ENCODE results near the gene NELL2. TPM values are rescaled to one million over a fixed set of nuclear protein-coding genes. Genes with fewer than 3 reads are reported as not detected.
"Not testable (repeated sequence)": the region's sequence is repeated elsewhere in the genome, so short reads cannot be mapped to it uniquely, and the experiment has no call there.

Gene NELL2
- total and polyA plus RNA-seq, 8 donors, result 0.50 to 133 (median 3.1) TPM

DNA sequence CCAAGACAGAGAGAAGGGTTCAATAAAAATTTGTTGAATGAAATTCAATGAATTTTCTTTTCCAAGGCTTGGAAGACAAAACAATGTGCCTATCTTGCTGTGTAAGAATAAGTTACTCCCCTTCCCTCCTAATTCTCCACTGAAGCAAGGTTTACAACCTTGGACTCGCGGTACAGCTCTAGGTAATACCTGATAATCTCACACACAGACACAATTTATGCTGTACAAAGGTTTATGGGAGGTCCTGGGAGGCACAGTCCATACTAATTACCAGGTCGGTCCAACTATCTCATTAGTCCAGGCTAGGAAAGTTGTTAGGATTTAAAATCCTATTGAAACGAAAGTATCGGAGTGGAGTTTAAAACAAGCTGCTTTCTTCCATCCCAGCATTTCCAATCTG lies 42.6 kb downstream of the NELL2 start:
- peaks cover 0 to 10% (median 0%) of the 10 kb centered on the region in 4 donors for H3K4me1 ChIP-seq
- intact Hi-C loops (cut with DNase I; ENCODE audit: low total_unique reads), result no loop called here
- no peak for DNase-seq
- TF ChIP-seq POLR2A (IDR thresholded peaks at IDR 0.05) (no peak), EP300 (IDR thresholded peaks at IDR 0.05) (no peak), POLR2AphosphoS5 (IDR thresholded peaks at IDR 0.05) (no peak)
- TF ChIP-seq, protein P1, sequence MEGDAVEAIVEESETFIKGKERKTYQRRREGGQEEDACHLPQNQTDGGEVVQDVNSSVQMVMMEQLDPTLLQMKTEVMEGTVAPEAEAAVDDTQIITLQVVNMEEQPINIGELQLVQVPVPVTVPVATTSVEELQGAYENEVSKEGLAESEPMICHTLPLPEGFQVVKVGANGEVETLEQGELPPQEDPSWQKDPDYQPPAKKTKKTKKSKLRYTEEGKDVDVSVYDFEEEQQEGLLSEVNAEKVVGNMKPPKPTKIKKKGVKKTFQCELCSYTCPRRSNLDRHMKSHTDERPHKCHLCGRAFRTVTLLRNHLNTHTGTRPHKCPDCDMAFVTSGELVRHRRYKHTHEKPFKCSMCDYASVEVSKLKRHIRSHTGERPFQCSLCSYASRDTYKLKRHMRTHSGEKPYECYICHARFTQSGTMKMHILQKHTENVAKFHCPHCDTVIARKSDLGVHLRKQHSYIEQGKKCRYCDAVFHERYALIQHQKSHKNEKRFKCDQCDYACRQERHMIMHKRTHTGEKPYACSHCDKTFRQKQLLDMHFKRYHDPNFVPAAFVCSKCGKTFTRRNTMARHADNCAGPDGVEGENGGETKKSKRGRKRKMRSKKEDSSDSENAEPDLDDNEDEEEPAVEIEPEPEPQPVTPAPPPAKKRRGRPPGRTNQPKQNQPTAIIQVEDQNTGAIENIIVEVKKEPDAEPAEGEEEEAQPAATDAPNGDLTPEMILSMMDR (IDR thresholded peaks at IDR 0.05), result no peak
- no peak overlapping the region for H3K4me3 ChIP-seq
- no peaks in the 10 kb centered on the region for H3K36me3 ChIP-seq
- H3K9me3 ChIP-seq, result no peaks in the 10 kb centered on the region
- H3K27me3 ChIP-seq, result no peaks in the 10 kb centered on the region
- no peak overlapping the region for H3K27ac ChIP-seq
- WGBS, 5 donors, result 75 to 92% (median 90%) methylated on average over 5 of the region's 5 CpGs

DNA sequence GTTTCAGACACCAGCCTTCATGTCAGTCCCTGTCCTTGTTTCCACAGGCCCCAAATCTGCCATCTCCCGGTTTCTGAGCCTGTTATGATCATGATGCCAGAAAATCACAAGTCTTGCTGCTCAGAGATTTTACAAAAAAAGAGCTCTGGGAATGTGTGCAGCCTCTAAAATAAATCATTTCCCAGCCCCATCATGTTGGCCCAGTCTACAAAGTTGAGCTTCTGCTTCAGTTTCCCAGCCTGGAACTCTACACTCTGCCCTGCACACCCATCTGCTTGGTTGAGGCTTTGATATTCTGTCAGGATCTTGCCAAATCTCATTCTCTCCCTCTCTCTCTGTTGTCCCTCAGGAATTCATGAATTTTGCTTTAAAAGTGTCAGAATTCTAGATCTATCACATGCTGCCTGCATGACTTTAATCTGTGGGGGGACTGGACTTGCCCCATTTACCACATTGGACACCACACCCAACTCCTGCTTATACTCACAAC lies 45.5 kb downstream of the NELL2 start:
- Histone ChIP-seq H3K4me1 (peaks cover 0 to 9% (median 0%) of the 10 kb centered on the region in 4 donors), H3K27ac (no peak overlapping the region), H3K9me3 (no peaks in the 10 kb centered on the region), H3K4me3 (no peak overlapping the region), H3K27me3 (no peaks in the 10 kb centered on the region), H3K36me3 (no peaks in the 10 kb centered on the region)
- TF ChIP-seq, protein P1 (IDR thresholded peaks at IDR 0.05), result no peak
- TF ChIP-seq POLR2A (IDR thresholded peaks at IDR 0.05), result no peak
- TF ChIP-seq POLR2AphosphoS5 (IDR thresholded peaks at IDR 0.05), result no peak
- TF ChIP-seq EP300 (IDR thresholded peaks at IDR 0.05), result no peak
- no peak for DNase-seq
- intact Hi-C loops (cut with DNase I; ENCODE audit: low total_unique reads), result no loop called here
- WGBS, 5 donors, result 54 to 72% (median 67%) methylated on average over 1 of the region's 1 CpG

DNA sequence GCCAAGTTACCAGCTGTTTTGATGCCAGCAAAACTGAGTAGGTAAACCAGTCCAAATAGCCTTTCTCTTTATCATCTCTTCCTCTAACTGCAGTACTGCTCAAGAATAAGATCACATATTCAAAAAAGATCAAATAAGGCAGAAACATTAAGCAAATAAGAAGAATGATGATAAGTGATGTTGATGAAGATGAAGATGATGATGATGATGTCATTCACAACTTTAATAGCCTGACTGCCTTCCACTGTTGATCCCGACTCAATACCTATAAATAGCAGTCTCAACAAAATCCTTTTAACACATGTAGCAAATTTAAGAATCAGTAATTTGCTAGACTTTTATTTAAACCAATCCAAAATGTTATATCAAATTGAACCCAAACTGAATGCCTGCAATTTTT lies 47.1 kb downstream of the NELL2 start:
- no peaks in the 10 kb centered on the region for H3K36me3 ChIP-seq
- H3K4me1 ChIP-seq, result no peaks in the 10 kb centered on the region
- intact Hi-C loops (cut with DNase I; ENCODE audit: low total_unique reads), result no loop called here
- H3K4me3 ChIP-seq, result no peak overlapping the region
- no peaks in the 10 kb centered on the region for H3K9me3 ChIP-seq
- no peak for DNase-seq
- 63 to 84% (median 74%) methylated on average over 1 of the region's 1 CpG for WGBS, 5 donors
- TF ChIP-seq, protein P1 (IDR thresholded peaks at IDR 0.05), result no peak
- no peak for TF ChIP-seq EP300 (IDR thresholded peaks at IDR 0.05)
- TF ChIP-seq POLR2AphosphoS5 (IDR thresholded peaks at IDR 0.05), result no peak
- TF ChIP-seq POLR2A (IDR thresholded peaks at IDR 0.05), result no peak
- no peaks in the 10 kb centered on the region for H3K27me3 ChIP-seq
- no peak overlapping the region for H3K27ac ChIP-seq

DNA sequence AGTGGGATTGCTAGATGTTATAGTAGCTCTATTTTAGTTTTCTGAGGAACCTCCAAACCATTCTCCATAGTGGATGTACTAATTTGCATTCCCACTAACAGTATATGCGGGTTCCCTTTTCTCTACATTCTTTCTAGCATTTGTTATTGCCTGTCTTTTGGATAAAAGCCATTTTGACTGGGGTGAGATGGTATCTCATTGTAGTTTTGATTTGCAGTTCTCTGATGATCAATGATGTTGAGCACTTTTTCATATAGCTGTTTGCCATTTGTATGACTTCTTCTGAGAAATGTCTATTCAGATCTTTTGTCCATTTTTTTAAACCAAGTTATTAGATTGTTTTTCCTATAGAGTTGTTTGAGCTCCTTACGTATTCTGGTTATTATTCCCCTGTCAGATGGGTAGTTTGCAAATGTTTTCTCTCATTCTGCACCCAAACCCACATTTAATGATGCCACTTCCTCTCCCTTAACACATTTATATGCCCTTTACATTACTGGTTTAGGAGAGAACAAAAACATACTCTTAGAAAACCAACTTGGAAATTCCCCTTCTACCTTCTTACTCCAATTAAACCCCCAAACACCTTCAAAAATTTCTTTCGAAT lies 48.2 kb downstream of the NELL2 start:
- no peak overlapping the region for H3K27ac ChIP-seq
- H3K27me3 ChIP-seq, result no peaks in the 10 kb centered on the region
- no peaks in the 10 kb centered on the region for H3K36me3 ChIP-seq
- H3K4me1 ChIP-seq, result no peaks in the 10 kb centered on the region
- no peak overlapping the region for H3K4me3 ChIP-seq
- TF ChIP-seq POLR2AphosphoS5 (IDR thresholded peaks at IDR 0.05), result no peak
- TF ChIP-seq, protein P1 (IDR thresholded peaks at IDR 0.05), result no peak
- TF ChIP-seq POLR2A (IDR thresholded peaks at IDR 0.05), result no peak
- no peak for TF ChIP-seq EP300 (IDR thresholded peaks at IDR 0.05)
- 65 to 86% (median 84%) methylated on average over 3 of the region's 3 CpGs for WGBS, 5 donors
- intact Hi-C loops (cut with DNase I; ENCODE audit: low total_unique reads), result no loop called here
- no peaks in the 10 kb centered on the region for H3K9me3 ChIP-seq
- no peak for DNase-seq

DNA sequence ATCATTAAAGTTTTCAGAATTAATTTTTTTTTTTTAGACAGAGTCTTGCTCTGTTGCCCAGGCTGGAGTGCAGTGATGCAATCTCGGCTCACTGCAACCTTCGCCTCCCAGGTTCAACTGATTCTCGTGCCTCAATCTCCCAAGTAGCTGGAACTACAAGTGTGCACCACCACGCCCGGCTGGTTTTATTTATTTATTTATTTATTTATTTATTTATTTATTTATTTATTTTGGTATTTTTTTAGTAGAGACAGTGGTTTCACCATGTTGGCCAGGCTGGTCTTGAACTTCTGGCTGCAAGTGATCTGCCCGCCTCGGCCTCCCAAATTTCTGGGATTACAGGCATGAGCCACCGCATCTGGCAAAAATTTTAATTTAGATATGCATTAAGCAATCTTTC lies 54.4 kb downstream of the NELL2 start:
- WGBS, 5 donors, result 93 to 97% (median 95%) methylated on average over 8 of the region's 8 CpGs

More for the DNA sequence above, 54.4 kb downstream of the NELL2 start:
- H3K4me3 ChIP-seq; H3K27me3 ChIP-seq; DNase-seq; H3K9me3 ChIP-seq; H3K36me3 ChIP-seq; H3K27ac ChIP-seq; intact Hi-C loops (cut with DNase I; ENCODE audit: low total_unique reads); H3K4me1 ChIP-seq: not testable (repeated sequence)

Data from stomach (tissue), 9 donors.